Transverse colon (tissue), 4 donors: ENCODE measurements around the gene NKD1. TPM values are rescaled to one million over a fixed set of nuclear protein-coding genes. Genes with fewer than 3 reads are reported as not detected.

Source experiments
- DNase-seq: peaks from one replicate; pipeline ENCODE4 v3.0.0-alpha.2; 2019
- H3K27ac ChIP-seq, 4 donors: fragments of 200-600 bp; sonication (generic); 2 replicates each; pipeline ENCODE4 v1.5.1; 2016 to 2018; ENCODE audit warnings: inconsistent platforms in 4 of 4
- H3K27me3 ChIP-seq: fragments of 200-600 bp; sonication (generic); 2 replicates; pipeline ENCODE4 v1.5.1; 2017; ENCODE audit warnings: inconsistent platforms
- H3K36me3 ChIP-seq, 4 donors: fragments of 200-600 bp; sonication (generic); 2 replicates each; pipeline ENCODE4 v1.5.1; 2017 to 2019; ENCODE audit warnings: inconsistent platforms in 4 of 4
- H3K4me1 ChIP-seq, 4 donors: fragments of 200-600 bp; sonication (generic); 2 replicates each; pipeline ENCODE4 v1.5.1; 2017 to 2020; ENCODE audit warnings: inconsistent platforms in 4 of 4
- H3K4me3 ChIP-seq, 4 donors: fragments of 200-600 bp; sonication (generic); 1 replicate in 1 of 4; 2 replicates in 3 of 4; pipeline versions ENCODE4 v1.5.1 to v1.6.1; 2017 to 2019; ENCODE audit warnings: inconsistent platforms in 4 of 4
- H3K9me3 ChIP-seq, 2 donors: fragments of 200-600 bp; sonication (generic); 2 replicates each; pipeline ENCODE4 v1.5.1; 2017 to 2019; ENCODE audit warnings: inconsistent platforms in 2 of 2
- CTCF ChIP-seq, 5 experiments: fragments of 200-600 bp in 3 of 5; fragments of 450-650 bp in 2 of 5; sonication (generic) in 3 of 5; IDR thresholded peaks; 1 replicate in 2 of 5; 2 replicates in 3 of 5; pipeline ENCODE4 v1.5.1; 2016 to 2017; ENCODE audit warnings: antibody characterized with exemption in 5 of 5, inconsistent platforms in 3 of 5, mild to moderate bottlenecking in 2 of 5, moderate library complexity in 1 of 5
- EP300 ChIP-seq: sonication (generic); formaldehyde crosslinking; IDR thresholded peaks from one replicate; pipeline ENCODE4 v1.6.1; 2017; ENCODE audit warnings: antibody characterized with exemption, low read depth
- POLR2A ChIP-seq: fragments of 450-650 bp; IDR thresholded peaks from one replicate; pipeline ENCODE4 v1.6.1; 2016; ENCODE audit warnings: antibody characterized with exemption, mild to moderate bottlenecking, moderate library complexity
- POLR2AphosphoS5 ChIP-seq, 3 donors: sonication (generic); formaldehyde crosslinking; IDR thresholded peaks; one replicate each; pipeline ENCODE4 v1.6.1; 2016; ENCODE audit warnings: antibody characterized with exemption in 3 of 3
- WGBS, 2 donors: methylation state at CpG; one replicate each; pipeline ENCODE4 v1.1.5; 2018; ENCODE audit warnings: low coverage in 1 of 2; 5-methylcytosine and 5-hydroxymethylcytosine counted together
- in situ Hi-C, 4 donors: fragments of 200-750 bp; cut with MboI; loops; one replicate each; pipeline versions ENCODE4 v1.15.0 to v1.15.1; 2017; ENCODE audit warnings: low sequenced_read_pairs in 3 of 4, low pct_ligation_motif_present in 1 of 4, low pct_unique_long_range_greater_than_20kb in 1 of 4
- intact Hi-C: fragments of 100-400 bp; cut with DNase I; formaldehyde crosslinking; loops from one replicate; pipeline ENCODE4 v1.15.1; 2023; ENCODE audit warnings: low total_unique reads
- total RNA-seq, 4 donors: library from RNA; depleted of rRNA; stranded (reverse); fragments of >200 nt; gene quantifications; one replicate each; pipeline ENCODE4 v1.1.0, GENCODE V29; 2016

NKD1 gene
- total RNA-seq, 4 donors from 2014 or later = 1.7 to 98.1 (median 2.5) TPM

DNA sequence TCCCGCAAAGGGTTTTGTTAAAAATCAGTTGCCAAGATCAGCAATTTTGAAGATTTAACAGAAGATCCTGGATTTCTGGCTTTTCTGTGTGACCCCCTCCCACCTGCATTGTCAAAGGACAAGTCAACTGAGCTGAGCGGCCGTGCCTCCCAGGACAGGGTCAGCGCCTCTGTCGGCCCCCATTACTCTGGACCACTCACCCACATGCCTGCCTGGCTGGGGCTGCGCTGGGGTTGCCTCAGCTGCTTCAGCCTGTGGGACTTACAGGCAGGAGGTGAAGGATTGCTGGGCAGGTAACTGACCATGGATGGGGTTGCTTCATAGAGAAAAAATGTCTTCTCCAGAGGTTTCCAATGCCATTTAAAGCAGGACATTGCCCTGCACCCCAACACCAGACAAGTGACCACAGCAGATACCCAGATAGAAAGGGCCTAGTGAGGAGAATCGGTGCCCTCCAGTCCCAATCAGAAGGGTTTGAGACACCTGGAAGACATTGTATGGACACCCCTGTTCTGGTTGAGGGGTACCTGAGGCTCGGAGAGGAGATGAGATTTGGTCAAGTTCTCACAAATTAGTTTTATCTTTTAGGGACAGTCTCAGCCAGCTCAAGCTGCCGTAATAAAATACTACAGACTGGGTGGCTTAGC lies 80.1 kb downstream of the NKD1 start:
- in situ Hi-C loops = no loop called here
- no peaks in the 10 kb centered on the region for H3K9me3 ChIP-seq
- TF ChIP-seq CTCF (IDR thresholded peaks at IDR 0.05) (no peak), EP300 (no peak), POLR2A (no peak), POLR2AphosphoS5 (IDR thresholded peaks at IDR 0.05) (no peak)
- intact Hi-C loops = loop anchor here (5.0 kb wide), 1 partner anchor 81 kb away; the partner anchor contains the start of gene NKD1
- 93 to 100% methylated on average over 2 to 9 of the region's 9 CpGs for WGBS, 2 donors
- H3K27ac ChIP-seq = no peak overlapping the region
- H3K36me3 ChIP-seq = no peaks in the 10 kb centered on the region
- H3K27me3 ChIP-seq = no peaks in the 10 kb centered on the region
- no peak overlapping the region for H3K4me3 ChIP-seq
- DNase-seq = no peak
- peaks cover 0 to 15% (median 4%) of the 10 kb centered on the region in 4 donors for H3K4me1 ChIP-seq

DNA sequence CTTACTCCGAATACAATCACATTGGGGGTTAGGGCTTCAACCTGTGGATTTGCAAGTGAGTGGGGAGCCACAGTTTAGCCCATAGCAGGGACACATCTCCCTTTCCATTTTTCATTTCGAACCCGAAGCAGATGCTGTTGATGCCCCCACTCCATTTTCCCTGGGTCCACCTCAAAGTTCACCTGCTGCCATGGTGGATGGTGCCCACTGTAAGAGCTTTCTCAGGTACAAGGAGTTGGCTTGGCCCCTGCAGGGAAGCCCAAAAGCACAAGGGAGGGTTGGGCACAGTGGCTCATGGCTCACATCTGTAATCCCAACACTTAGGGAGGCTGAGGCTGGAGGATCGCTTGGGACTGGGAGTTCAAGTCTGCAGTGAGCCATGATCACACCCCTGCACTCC lies 81.1 kb downstream of the NKD1 start:
- in situ Hi-C loops (no loop called here), intact Hi-C loops (loop anchor here (5.0 kb wide), 1 partner anchor 82 kb away; the partner anchor contains the start of gene NKD1)
- Histone ChIP-seq H3K27ac (no peak overlapping the region), H3K4me1 (peaks cover 0 to 15% (median 4%) of the 10 kb centered on the region in 4 donors), H3K27me3 (no peaks in the 10 kb centered on the region), H3K4me3 (no peak overlapping the region), H3K9me3 (no peaks in the 10 kb centered on the region), H3K36me3 (no peaks in the 10 kb centered on the region)
- TF ChIP-seq POLR2A (no peak), CTCF (IDR thresholded peaks at IDR 0.05) (no peak), EP300 (no peak), POLR2AphosphoS5 (IDR thresholded peaks at IDR 0.05) (no peak)
- DNase-seq = no peak
- 93 to 100% methylated on average over 3 to 4 of the region's 4 CpGs for WGBS, 2 donors

DNA sequence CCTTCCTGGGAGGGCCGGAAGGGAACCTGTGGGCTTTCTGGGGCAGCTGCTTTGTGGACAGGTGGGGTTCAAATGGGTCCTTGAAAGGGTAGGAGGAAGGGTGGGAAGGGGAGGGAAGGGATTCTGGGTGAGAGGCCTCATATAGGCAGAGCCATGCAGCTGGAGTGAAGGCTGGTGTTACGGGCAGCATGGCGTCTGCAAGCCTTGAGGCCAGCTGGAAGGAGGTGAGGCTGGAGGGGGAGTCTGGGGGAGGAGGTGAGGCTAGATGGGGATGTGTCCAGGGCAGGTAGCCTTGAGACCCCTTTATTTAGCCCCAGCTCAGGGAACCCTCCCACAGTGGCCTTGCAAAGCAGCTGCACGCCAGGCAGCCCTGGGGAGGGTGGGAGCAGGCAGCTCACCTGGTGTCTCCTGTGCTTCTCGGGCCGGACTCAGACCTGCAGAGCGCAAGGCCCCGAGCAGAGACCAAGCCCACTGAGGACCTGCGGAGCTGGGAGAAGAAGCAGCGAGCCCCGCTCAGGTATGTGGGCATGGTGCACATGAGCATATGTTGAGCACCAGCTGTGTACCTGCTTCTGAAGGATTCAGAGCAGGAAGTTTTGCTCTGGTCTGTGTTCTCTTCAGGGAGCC lies 82.3 kb downstream of the NKD1 start:
- in situ Hi-C loops (no loop called here), intact Hi-C loops (no loop called here)
- no peaks in the 10 kb centered on the region for H3K27me3 ChIP-seq
- H3K9me3 ChIP-seq = no peaks in the 10 kb centered on the region
- no peak for DNase-seq
- no peak for TF ChIP-seq EP300
- TF ChIP-seq CTCF (IDR thresholded peaks at IDR 0.05) = no peak
- TF ChIP-seq POLR2A = no peak
- TF ChIP-seq POLR2AphosphoS5 (IDR thresholded peaks at IDR 0.05) = no peak
- H3K4me3 ChIP-seq = no peak overlapping the region
- WGBS, 2 donors = 92% methylated on average over 11 of the region's 11 CpGs; no CpG with 5 or more reads in 1 of the 2 donors
- peaks cover 0 to 15% (median 4%) of the 10 kb centered on the region in 4 donors for H3K4me1 ChIP-seq
- no peak overlapping the region for H3K27ac ChIP-seq
- no peaks in the 10 kb centered on the region for H3K36me3 ChIP-seq

GRCh38 chr16:50631249-50631984 lies 83.2 kb downstream of the NKD1 start:
- Histone ChIP-seq H3K4me1 (peaks cover 0 to 13% (median 4%) of the 10 kb centered on the region in 4 donors), H3K36me3 (no peaks in the 10 kb centered on the region), H3K4me3 (no peak overlapping the region), H3K27ac (no peak overlapping the region), H3K27me3 (no peaks in the 10 kb centered on the region), H3K9me3 (no peaks in the 10 kb centered on the region)
- WGBS, 2 donors = 30 to 54% methylated on average over 4 to 7 of the region's 8 CpGs
- in situ Hi-C loops (no loop called here), intact Hi-C loops (no loop called here)
- DNase-seq = no peak
- TF ChIP-seq POLR2A (no peak), POLR2AphosphoS5 (IDR thresholded peaks at IDR 0.05) (no peak), CTCF (IDR thresholded peaks at IDR 0.05) (no peak), EP300 (no peak)
